HUES48 (cell line): ENCODE results near the gene MVB12B.

Source experiments
- H3K27ac ChIP-seq: one replicate; pipeline ENCODE4 v1.7.0; 2013; ENCODE audit warnings: low read depth, low read length, inconsistent platforms
- H3K27me3 ChIP-seq: 2 replicates; pipeline ENCODE4 v1.6.1; 2013; ENCODE audit warnings: mild to moderate bottlenecking, low read length; ENCODE audit not compliant: control insufficient read depth, insufficient read depth
- H3K36me3 ChIP-seq: 2 replicates; pipeline ENCODE4 v1.6.1; 2013; ENCODE audit warnings: low read length; ENCODE audit not compliant: control insufficient read depth, insufficient read depth
- H3K4me1 ChIP-seq: 2 replicates; pipeline ENCODE4 v1.6.1; 2013; ENCODE audit warnings: mild to moderate bottlenecking, low read length; ENCODE audit not compliant: control insufficient read depth, insufficient read depth
- H3K4me3 ChIP-seq: 2 replicates; pipeline ENCODE4 v1.5.1; 2013; ENCODE audit warnings: mild to moderate bottlenecking, low read depth, low read length
- H3K9ac ChIP-seq: 2 replicates; pipeline ENCODE4 v1.6.1; 2013; ENCODE audit warnings: mild to moderate bottlenecking, low read depth, low read length, moderate library complexity
- H3K9me3 ChIP-seq: 2 replicates; pipeline ENCODE4 v1.6.1; 2013; ENCODE audit warnings: low read length; ENCODE audit not compliant: control insufficient read depth, insufficient read depth

MVB12B gene

DNA sequence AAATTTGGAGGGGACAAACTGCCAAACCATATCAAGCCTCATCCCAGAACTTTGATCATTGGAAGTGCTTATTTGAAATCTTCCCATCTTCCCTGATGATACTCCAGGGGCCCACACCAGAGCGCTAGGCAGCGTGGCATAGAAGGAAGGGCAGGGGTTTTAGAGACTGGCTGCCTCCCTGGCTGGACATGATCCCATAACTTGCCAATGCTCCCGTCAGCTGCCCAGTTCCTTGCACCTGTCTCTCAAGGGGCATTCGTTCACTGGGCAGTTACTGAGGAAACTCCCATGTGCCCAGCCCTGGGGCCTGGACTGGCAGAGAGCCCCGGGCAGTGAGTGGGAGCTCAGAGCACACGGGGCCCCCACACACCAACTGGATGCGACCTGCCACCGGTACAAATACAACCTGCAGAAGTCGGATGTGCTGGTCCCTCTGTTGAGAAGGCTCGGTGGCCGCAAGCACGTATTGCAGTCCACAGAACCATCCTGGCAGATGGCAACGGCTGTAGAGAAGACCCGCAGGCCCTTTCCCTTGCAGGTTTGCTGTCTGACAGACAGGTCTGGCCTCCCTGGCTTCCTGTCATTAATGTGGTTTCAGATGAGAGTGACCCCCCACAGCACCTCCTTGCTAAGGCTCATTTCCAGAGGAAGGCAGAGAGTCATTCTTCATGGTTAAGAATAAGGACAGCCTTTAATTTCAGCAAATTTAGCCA is 122.4 kb downstream of the MVB12B start:
- Histone ChIP-seq H3K27ac (no peak overlapping the region), H3K4me3 (no peak overlapping the region), H3K9ac (no peak overlapping the region), H3K4me1 (peaks cover 8% of the 10 kb centered on the region), H3K27me3 (no peaks in the 10 kb centered on the region), H3K9me3 (no peaks in the 10 kb centered on the region), H3K36me3 (no peaks in the 10 kb centered on the region)

DNA sequence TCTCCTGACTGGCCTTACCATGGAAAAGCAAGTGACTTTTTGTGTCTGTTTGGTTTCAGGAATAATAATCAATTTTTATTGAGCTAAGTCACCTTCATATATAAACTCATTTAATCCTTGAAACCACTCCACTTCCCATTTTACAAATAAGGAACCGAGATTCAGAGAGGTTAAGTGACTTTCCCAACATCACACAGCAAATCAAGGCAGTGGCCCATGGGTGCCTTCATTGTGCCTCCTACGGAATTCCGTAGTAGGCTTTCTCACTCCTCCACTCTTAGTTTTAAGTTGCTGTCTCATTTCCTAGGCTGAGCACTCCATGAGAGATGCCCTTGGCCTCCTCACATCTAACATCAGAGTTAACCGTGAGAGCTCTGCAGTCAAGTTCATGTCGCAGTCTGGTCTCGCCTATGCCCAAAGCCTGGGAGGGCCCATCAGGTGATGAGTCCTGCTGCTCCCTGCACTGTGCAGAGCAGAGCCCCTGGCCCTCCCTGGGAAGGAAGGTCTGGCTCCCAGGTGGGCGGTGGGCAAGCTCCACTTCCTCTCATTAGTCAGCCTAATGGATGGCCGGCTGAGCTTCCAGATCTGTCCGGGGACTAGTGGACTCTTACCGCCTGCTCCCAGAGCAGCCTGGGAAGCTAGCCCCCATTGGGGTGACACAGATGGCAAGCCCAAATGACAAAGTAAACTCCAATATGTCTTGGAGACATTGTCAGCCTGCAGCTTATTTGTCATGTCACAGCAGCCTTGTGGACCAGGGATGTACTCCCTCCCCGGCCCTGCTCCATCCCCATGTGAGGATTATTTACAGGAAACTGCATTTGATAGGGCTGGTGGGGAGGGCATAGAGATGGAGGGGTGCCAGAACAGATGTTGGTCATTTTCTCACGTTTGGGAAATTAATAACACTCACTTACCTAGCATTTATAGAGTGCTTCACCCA is 123.4 kb downstream of the MVB12B start:
- H3K9me3 ChIP-seq, result no peaks in the 10 kb centered on the region

GRCh38 chr9:126450668-126451205 is 124.1 kb downstream of the MVB12B start:
- Histone ChIP-seq H3K4me3 (no peak overlapping the region), H3K9ac (no peak overlapping the region), H3K36me3 (no peaks in the 10 kb centered on the region), H3K27me3 (no peaks in the 10 kb centered on the region), H3K9me3 (no peaks in the 10 kb centered on the region), H3K4me1 (peaks cover 8% of the 10 kb centered on the region), H3K27ac (no peak overlapping the region)

More for the DNA sequence above, 123.4 kb downstream of the MVB12B start:
- H3K4me1 ChIP-seq, result peaks cover 8% of the 10 kb centered on the region
- H3K4me3 ChIP-seq, result no peak overlapping the region
- H3K9ac ChIP-seq, result no peak overlapping the region
- H3K27ac ChIP-seq, result no peak overlapping the region
- H3K27me3 ChIP-seq, result no peaks in the 10 kb centered on the region
- H3K36me3 ChIP-seq, result no peaks in the 10 kb centered on the region

GRCh38 chr9:126451316-126451885 is 124.8 kb downstream of the MVB12B start:
- Histone ChIP-seq H3K9ac (no peak overlapping the region), H3K4me1 (peaks cover 8% of the 10 kb centered on the region), H3K9me3 (no peaks in the 10 kb centered on the region)

GRCh38 chr9:126452106-126452505 is 125.5 kb downstream of the MVB12B start:
- Histone ChIP-seq H3K36me3 (no peaks in the 10 kb centered on the region), H3K27me3 (no peaks in the 10 kb centered on the region), H3K9ac (no peak overlapping the region), H3K4me1 (peaks cover 8% of the 10 kb centered on the region), H3K4me3 (no peak overlapping the region), H3K27ac (no peak overlapping the region), H3K9me3 (no peaks in the 10 kb centered on the region)

More at GRCh38 chr9:126451316-126451885, 124.8 kb downstream of the MVB12B start:
- Histone ChIP-seq H3K27ac (no peak overlapping the region), H3K4me3 (no peak overlapping the region), H3K27me3 (no peaks in the 10 kb centered on the region), H3K36me3 (no peaks in the 10 kb centered on the region)

DNA sequence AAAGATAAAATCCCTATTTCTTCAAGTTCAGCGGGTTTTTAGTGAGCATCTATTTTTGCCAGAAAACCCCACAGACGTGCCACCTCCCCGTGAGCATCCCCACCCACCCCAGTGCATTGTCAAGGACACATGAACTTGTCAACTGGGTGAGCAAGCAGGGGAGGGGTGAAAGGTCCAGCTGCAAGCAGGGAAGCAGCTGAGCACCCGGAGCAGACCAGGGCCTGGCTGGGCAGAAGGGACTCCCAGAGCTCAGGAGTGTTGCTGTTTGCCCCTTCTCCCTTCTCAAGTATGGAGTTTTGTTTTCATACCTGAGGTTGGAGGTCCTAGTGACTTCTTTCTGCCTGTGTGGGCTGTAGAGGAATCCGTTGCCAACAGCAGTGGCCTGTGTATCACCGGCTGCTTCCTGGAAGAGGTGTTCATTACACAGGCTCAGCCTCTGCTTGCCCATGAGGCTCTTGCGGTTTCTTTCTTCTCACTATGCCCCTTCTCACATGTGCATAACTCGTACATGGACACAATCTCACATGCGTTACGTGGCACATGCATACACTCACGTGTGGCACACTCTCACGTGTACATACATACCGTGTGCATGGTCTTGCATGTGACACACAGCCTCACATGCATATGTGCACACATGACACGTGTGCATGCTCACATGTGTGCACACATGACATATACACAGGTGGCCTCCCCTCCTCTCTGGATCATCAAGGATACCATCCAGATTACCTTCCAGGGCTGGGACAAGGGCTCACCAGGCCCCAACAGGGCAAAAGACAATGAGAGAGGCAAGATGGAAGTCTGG is 126.7 kb downstream of the MVB12B start:
- Histone ChIP-seq H3K4me1 (peaks cover 8% of the 10 kb centered on the region), H3K9ac (0 out of 2 replicates have a peak overlapping the region, but pooled peaks have one; percentile 2), H3K27me3 (no peaks in the 10 kb centered on the region), H3K9me3 (no peaks in the 10 kb centered on the region), H3K27ac (no peak overlapping the region), H3K36me3 (no peaks in the 10 kb centered on the region), H3K4me3 (no peak overlapping the region)

DNA sequence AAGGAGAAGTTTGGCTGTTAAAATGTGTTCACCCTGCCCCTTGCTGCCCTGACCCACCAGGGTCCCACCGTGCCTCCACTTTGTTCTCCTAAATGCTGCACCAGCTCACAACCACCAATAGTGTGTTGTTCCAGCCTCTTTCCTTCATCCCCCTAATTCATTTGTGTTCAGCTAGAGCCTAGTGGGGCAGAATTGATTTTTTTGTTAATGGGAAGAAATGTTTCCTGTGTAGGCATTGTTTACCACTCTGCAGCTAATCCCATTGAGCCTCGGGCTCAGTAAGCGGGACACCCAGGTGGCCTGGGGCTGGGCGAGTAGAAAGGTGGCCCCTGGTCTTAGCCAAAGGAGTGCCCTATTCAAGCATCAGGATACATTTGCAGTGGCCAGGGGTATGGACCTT is 127.6 kb downstream of the MVB12B start:
- H3K4me1 ChIP-seq, result peaks cover 8% of the 10 kb centered on the region
- H3K4me3 ChIP-seq, result no peak overlapping the region
- no peak overlapping the region for H3K27ac ChIP-seq
- no peaks in the 10 kb centered on the region for H3K27me3 ChIP-seq
- H3K36me3 ChIP-seq, result no peaks in the 10 kb centered on the region
- no peak overlapping the region for H3K9ac ChIP-seq
- H3K9me3 ChIP-seq, result no peaks in the 10 kb centered on the region

GRCh38 chr9:126454795-126455194 is 128.2 kb downstream of the MVB12B start:
- no peaks in the 10 kb centered on the region for H3K27me3 ChIP-seq

GRCh38 chr9:126456441-126457174 is 130.0 kb downstream of the MVB12B start:
- no peaks in the 10 kb centered on the region for H3K27me3 ChIP-seq

More at GRCh38 chr9:126454795-126455194, 128.2 kb downstream of the MVB12B start:
- no peak overlapping the region for H3K4me3 ChIP-seq
- H3K9ac ChIP-seq, result no peak overlapping the region
- H3K4me1 ChIP-seq, result peaks cover 8% of the 10 kb centered on the region
- H3K36me3 ChIP-seq, result no peaks in the 10 kb centered on the region
- H3K27ac ChIP-seq, result no peak overlapping the region
- H3K9me3 ChIP-seq, result no peaks in the 10 kb centered on the region

GRCh38 chr9:126457175-126457547 is 130.5 kb downstream of the MVB12B start:
- Histone ChIP-seq H3K36me3 (no peaks in the 10 kb centered on the region), H3K27me3 (no peaks in the 10 kb centered on the region), H3K27ac (no peak overlapping the region), H3K4me1 (peaks cover 5% of the 10 kb centered on the region), H3K9me3 (no peaks in the 10 kb centered on the region), H3K9ac (no peak overlapping the region), H3K4me3 (no peak overlapping the region)

More at GRCh38 chr9:126456441-126457174, 130.0 kb downstream of the MVB12B start:
- Histone ChIP-seq H3K27ac (no peak overlapping the region), H3K4me3 (no peak overlapping the region), H3K4me1 (peaks cover 8% of the 10 kb centered on the region), H3K9ac (no peak overlapping the region), H3K9me3 (no peaks in the 10 kb centered on the region), H3K36me3 (no peaks in the 10 kb centered on the region)
